HepG2 (cell line): ENCODE results near the gene ANKS4B. TPM values are rescaled to one million over a fixed set of nuclear protein-coding genes. Genes with fewer than 3 reads are reported as not detected.
"Not testable (repeated sequence)": the region's sequence is repeated elsewhere in the genome, so short reads cannot be mapped to it uniquely, and the experiment has no call there.

Experiments
- ATAC-seq: fragments of 200-7000 bp; cut with Tn5 transposase; 3 replicates; pipeline ENCODE4 v1.9.1; 2020; ENCODE audit warnings: mild to moderate bottlenecking, moderate library complexity
- BruUV-seq: library from RNA; stranded (reverse); fragments of 400-500 nt; replicated peaks from 2 replicates; lab custom pipeline; 2021; lab: Mats Ljungman, UMichigan
- CTCF ChIA-PET: fragments of 300-600 bp; formaldehyde crosslinking; extraction: SDS; loops from one replicate; lab custom pipeline; 2021; ENCODE audit warnings: low total read pairs, inconsistent platforms, low intra/inter-chr PET ratio; lab: Yijun Ruan, JAX
- POLR2A ChIA-PET: fragments of 350-600 bp; sonication (Branson Sonifier 250); formaldehyde crosslinking; loops from one replicate; lab custom pipeline; 2020; ENCODE audit warnings: antibody characterized with exemption, inconsistent platforms; lab: Yijun Ruan, JAX
- DNase-seq: peaks from one replicate; pipeline ENCODE4 v3.0.0-alpha.2; 2015; ENCODE audit warnings: low spot score
- FAIRE-seq: peaks from 3 replicates; lab custom pipeline; 2011; peaks lifted over from hg19 to GRCh38; lab: Jason Lieb, UNC
- H2AFZ ChIP-seq: one replicate; pipeline ENCODE4 v1.6.1; 2011; ENCODE audit warnings: low read length, inconsistent platforms
- H3K27ac ChIP-seq: fragments of 300-600 bp; 3 replicates; pipeline ENCODE4 v1.8.0; 2011; ENCODE audit warnings: mixed run types, mild to moderate bottlenecking, mixed read lengths, low read length, inconsistent platforms; ENCODE audit not compliant: insufficient read depth; ENCODE audit errors: extremely low read length
- H3K27me3 ChIP-seq, 2 experiments: fragments of 200-600 bp in 1 of 2; 2 replicates in 1 of 2; 3 replicates in 1 of 2; pipeline versions ENCODE4 v1.6.0 to v1.8.0; 2011; ENCODE audit warnings: low read length in 2 of 2, mild to moderate bottlenecking in 2 of 2, moderate library complexity in 2 of 2, inconsistent platforms in 1 of 2; ENCODE audit not compliant: insufficient read depth in 2 of 2, control insufficient read depth in 1 of 2
- H3K36me3 ChIP-seq, 2 experiments: fragments of 200-600 bp in 1 of 2; replicated peaks in 1 of 2; 2 replicates in 1 of 2; 3 replicates in 1 of 2; pipeline versions ENCODE4 v1.5.1 to v1.8.0; 2011; ENCODE audit warnings: low read length in 2 of 2, inconsistent platforms in 1 of 2; ENCODE audit not compliant: insufficient read depth in 2 of 2, control insufficient read depth in 1 of 2
- H3K4me1 ChIP-seq: 2 replicates; pipeline ENCODE4 v1.5.1; 2012; ENCODE audit warnings: low read length, inconsistent platforms; ENCODE audit not compliant: insufficient read depth
- H3K4me2 ChIP-seq: 2 replicates; pipeline ENCODE4 v1.6.0; 2011; ENCODE audit warnings: low read depth, low read length, inconsistent platforms
- H3K4me3 ChIP-seq, 3 experiments: fragments of 200-600 bp in 1 of 3; sonication (generic), shearing (Covaris generic) in 1 of 3; replicated peaks in 1 of 3; 2 replicates each; pipeline ENCODE4 v1.5.1; 2011 to 2016; ENCODE audit warnings: low read length in 3 of 3, inconsistent platforms in 2 of 3, low read depth in 2 of 3, mild to moderate bottlenecking in 2 of 3, control low read depth in 1 of 3, mixed read lengths in 1 of 3; ENCODE audit not compliant: insufficient read depth in 1 of 3
- H3K79me2 ChIP-seq: one replicate; pipeline ENCODE4 v1.6.1; 2011; ENCODE audit warnings: low read length, inconsistent platforms; ENCODE audit not compliant: insufficient read depth
- H3K9ac ChIP-seq: 2 replicates; pipeline ENCODE4 v1.6.0; 2011; ENCODE audit warnings: mild to moderate bottlenecking, low read depth, low read length, inconsistent platforms; ENCODE audit not compliant: insufficient read depth
- H3K9me3 ChIP-seq: 2 replicates; pipeline ENCODE4 v1.5.1; 2012; ENCODE audit warnings: mild to moderate bottlenecking, low read length
- H4K20me1 ChIP-seq: 2 replicates; pipeline ENCODE4 v1.6.0; 2011; ENCODE audit warnings: inconsistent platforms, mild to moderate bottlenecking, low read length, moderate library complexity; ENCODE audit not compliant: insufficient read depth
- ESRRA ChIP-seq: sonication (generic); formaldehyde crosslinking; IDR thresholded peaks from 2 replicates; pipeline ENCODE4 v1.5.1; 2020; ENCODE audit warnings: mild to moderate bottlenecking, low read depth, missing genetic modification reagents
- JUNB ChIP-seq: sonication (generic); formaldehyde crosslinking; IDR thresholded peaks from 2 replicates; pipeline ENCODE4 v1.8.0; 2022; ENCODE audit warnings: missing genetic modification reagents, mild to moderate bottlenecking, borderline replicate concordance
- SIN3B ChIP-seq: fragments of 150-350 bp; IDR thresholded peaks from 2 replicates; pipeline ENCODE4 v1.6.1; 2014; ENCODE audit warnings: low read length
- SP1 ChIP-seq, 2 experiments: fragments of 450-650 bp in 1 of 2; sonication (generic) in 1 of 2; formaldehyde crosslinking in 1 of 2; IDR thresholded peaks; 2 replicates each; pipeline versions ENCODE4 v1.4.0 to v1.6.1; 2016 to 2020; ENCODE audit warnings: missing genetic modification reagents in 1 of 2
- XRCC5 ChIP-seq: fragments of 200-400 bp; formaldehyde crosslinking; optimal IDR thresholded peaks from 2 replicates; pipeline ENCODE3; 2017; ENCODE audit warnings: mild to moderate bottlenecking, low read length
- ZNF546 ChIP-seq: sonication (generic); formaldehyde crosslinking; conservative IDR thresholded peaks from 2 replicates; pipeline ENCODE4 v1.8.1; 2023; ENCODE audit warnings: mild to moderate bottlenecking, missing genetic modification reagents
- ZNF589 ChIP-seq: sonication (generic); formaldehyde crosslinking; conservative IDR thresholded peaks from 2 replicates; pipeline ENCODE4 v1.8.0; 2022; ENCODE audit warnings: mild to moderate bottlenecking, moderate library complexity, missing genetic modification reagents
- WGBS: methylation state at CpG from one replicate; pipeline ENCODE4 v1.1.6; 2017; ENCODE audit warnings: low lambda C conversion rate; 5-methylcytosine and 5-hydroxymethylcytosine counted together
- in situ Hi-C: cut with HindIII; loops from 2 replicates; pipeline ENCODE4 v1.10.0; 2017; ENCODE audit warnings: low pct_unique_long_range_greater_than_20kb; ENCODE audit not compliant: extremely low pct_ligation_motif_present
- intact Hi-C: fragments of 100-400 bp; cut with micrococcal nuclease; formaldehyde crosslinking; loops from one replicate; pipeline ENCODE4 v1.10.0; 2022; ENCODE audit not compliant: unreplicated experiment
- polyA plus RNA-seq, 8 experiments: library from polyadenylated mRNA; depleted of rRNA in 3 of 8; stranded (reverse) in 7 of 8; unstranded in 1 of 8; fragments of >200 nt; fragmentation: Illumina TruSeq in 4 of 8; extraction: Trizol in 4 of 8; gene quantifications; 2 replicates each; pipeline versions ENCODE4 v1.2.1 to v1.2.3, GENCODE V29; 2011 to 2016; ENCODE audit warnings: low read depth in 4 of 8, missing spikeins in 1 of 8, mixed read lengths in 1 of 8; ENCODE audit not compliant: insufficient read depth in 1 of 8
- total RNA-seq, 5 experiments: library from RNA; depleted of rRNA; stranded (reverse); fragments of >200 nt; fragmentation: Illumina TruSeq; extraction: Trizol; gene quantifications; 2 replicates each; pipeline ENCODE4 v1.2.3, GENCODE V29; 2016; ENCODE audit warnings: low read depth in 1 of 5
- TF ChIP-seq, protein P1 (sequence below): sonication (generic); formaldehyde crosslinking; IDR thresholded peaks from 2 replicates; pipeline ENCODE4 v1.5.0; 2020; ENCODE audit warnings: mild to moderate bottlenecking, missing genetic modification reagents, moderate library complexity
- TF ChIP-seq, protein P2 (sequence below): sonication (generic); formaldehyde crosslinking; IDR thresholded peaks from 2 replicates; pipeline ENCODE4 v1.5.1; 2020; ENCODE audit warnings: missing genetic modification reagents, mild to moderate bottlenecking, borderline replicate concordance

The ANKS4B gene
- total and polyA plus RNA-seq, 2 of the 13 experiments (the other 11 are each of a cell fraction or from before 2014, with no cell fraction given): 6.5 to 30.0 TPM

DNA sequence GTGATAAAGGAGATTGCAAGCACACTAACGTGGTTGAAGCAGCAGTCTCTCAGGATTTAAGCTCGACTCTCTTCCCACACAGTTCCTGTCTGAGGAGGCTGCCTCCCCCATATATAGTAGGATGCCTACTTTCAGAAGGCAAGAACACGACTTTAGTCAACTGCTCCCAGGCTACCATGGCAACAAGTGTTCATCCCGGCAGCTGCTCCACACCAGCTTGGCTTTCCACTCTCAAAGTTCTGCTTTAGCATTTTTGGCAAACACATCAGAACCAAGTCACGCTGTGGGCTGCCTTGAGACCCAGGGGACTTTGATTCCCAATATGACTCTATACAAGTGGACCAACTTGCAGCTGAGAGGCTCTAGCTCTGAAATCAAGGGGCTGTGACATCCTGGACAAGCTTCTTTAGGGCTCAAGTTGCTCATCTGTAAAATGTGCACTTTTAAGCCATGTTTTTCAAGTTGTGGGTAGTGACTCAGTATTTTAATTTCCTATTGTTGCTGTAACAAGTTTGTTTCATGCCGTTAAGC lies 38.7 kb upstream of the ANKS4B start (continued):
- peak; percentile 16 for TF ChIP-seq XRCC5
- TF ChIP-seq ZNF546: no peak

DNA sequence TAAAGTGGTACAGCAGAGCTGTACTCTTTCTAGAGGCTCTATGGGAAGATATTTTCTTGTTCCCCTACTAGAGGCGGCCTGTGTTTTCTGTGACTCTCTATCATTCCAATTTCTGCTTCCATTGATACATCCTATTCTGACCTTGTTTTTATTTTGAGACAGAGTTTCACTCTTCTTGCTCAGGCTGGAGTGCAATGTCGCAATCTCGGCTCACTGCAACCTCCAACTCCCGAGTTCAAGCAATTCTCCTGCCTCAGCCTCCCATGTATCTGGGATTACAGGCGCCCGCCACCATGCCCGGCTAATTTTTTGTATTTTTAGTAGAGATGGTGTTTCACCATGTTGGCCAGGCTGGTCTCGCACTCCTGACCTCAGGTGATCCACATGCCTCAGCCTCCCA lies 38.2 kb upstream of the ANKS4B start:
- H2AFZ ChIP-seq, H3K9me3 ChIP-seq, H3K4me2 ChIP-seq, H3K36me3 ChIP-seq, DNase-seq, BruUV-seq, CTCF ChIA-PET, H3K79me2 ChIP-seq, H3K27ac ChIP-seq, ATAC-seq, H3K4me1 ChIP-seq, FAIRE-seq, H3K4me3 ChIP-seq, H4K20me1 ChIP-seq, intact Hi-C loops, in situ Hi-C loops, H3K9ac ChIP-seq: not testable (repeated sequence)
- POLR2A ChIA-PET: interaction anchor here (1.5 kb wide), 1 partner anchor 66 kb away, joined by 3 read pairs; no protein-coding TSS in a partner anchor
- 33% methylated on average over 8 of the region's 8 CpGs for WGBS
- H3K27me3 ChIP-seq: peaks cover 5 to 53% of the 10 kb centered on the region in 2 experiments; a peak in 4 of 5 replicates

DNA sequence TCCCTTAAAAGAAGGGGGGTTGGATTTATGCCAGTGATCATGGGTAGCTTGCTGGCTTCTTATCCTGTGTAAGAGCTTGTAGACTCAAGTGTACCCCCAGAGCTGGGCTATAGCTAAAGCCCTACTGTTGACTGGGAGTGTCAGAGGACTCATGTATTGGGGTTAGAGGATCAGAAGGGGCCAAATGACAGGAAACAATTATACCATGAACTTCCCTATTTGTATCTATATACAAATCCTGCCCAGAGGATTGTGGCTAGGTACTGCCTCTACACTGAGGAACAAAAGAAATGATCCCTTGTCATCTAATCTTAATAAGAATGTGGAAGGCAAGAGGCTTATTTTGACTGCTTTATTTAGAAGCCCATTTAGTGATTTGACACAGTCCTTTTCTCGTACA lies 36.4 kb upstream of the ANKS4B start:
- H3K9me3 ChIP-seq: no peaks in the 10 kb centered on the region
- H3K4me1 ChIP-seq: no peaks in the 10 kb centered on the region
- H3K9ac ChIP-seq: no peak overlapping the region
- H3K4me3 ChIP-seq: no peak overlapping the region
- FAIRE-seq (no peak), ATAC-seq (no peak), DNase-seq (no peak)
- H3K79me2 ChIP-seq: no peaks in the 10 kb centered on the region
- ChIA-PET CTCF (no interaction called here), POLR2A (interaction anchor here (1.0 kb wide), 1 partner anchor 64 kb away, joined by 4 read pairs; no protein-coding TSS in a partner anchor)
- H3K27ac ChIP-seq: no peak overlapping the region
- no peaks in the 10 kb centered on the region for H4K20me1 ChIP-seq
- no peak for TF ChIP-seq JUNB (CRISPR knock-in tag)
- TF ChIP-seq, protein P1, sequence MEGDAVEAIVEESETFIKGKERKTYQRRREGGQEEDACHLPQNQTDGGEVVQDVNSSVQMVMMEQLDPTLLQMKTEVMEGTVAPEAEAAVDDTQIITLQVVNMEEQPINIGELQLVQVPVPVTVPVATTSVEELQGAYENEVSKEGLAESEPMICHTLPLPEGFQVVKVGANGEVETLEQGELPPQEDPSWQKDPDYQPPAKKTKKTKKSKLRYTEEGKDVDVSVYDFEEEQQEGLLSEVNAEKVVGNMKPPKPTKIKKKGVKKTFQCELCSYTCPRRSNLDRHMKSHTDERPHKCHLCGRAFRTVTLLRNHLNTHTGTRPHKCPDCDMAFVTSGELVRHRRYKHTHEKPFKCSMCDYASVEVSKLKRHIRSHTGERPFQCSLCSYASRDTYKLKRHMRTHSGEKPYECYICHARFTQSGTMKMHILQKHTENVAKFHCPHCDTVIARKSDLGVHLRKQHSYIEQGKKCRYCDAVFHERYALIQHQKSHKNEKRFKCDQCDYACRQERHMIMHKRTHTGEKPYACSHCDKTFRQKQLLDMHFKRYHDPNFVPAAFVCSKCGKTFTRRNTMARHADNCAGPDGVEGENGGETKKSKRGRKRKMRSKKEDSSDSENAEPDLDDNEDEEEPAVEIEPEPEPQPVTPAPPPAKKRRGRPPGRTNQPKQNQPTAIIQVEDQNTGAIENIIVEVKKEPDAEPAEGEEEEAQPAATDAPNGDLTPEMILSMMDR (CRISPR knock-in tag): no peak
- TF ChIP-seq SP1 (IDR thresholded peaks at IDR 0.05): no peak
- no peak for TF ChIP-seq SP1 (CRISPR knock-in tag; IDR thresholded peaks at IDR 0.05)
- TF ChIP-seq SIN3B: no peak
- no peak for TF ChIP-seq ESRRA (CRISPR knock-in tag)
- no peak for TF ChIP-seq ZNF589 (CRISPR knock-in tag)
- TF ChIP-seq, protein P2, sequence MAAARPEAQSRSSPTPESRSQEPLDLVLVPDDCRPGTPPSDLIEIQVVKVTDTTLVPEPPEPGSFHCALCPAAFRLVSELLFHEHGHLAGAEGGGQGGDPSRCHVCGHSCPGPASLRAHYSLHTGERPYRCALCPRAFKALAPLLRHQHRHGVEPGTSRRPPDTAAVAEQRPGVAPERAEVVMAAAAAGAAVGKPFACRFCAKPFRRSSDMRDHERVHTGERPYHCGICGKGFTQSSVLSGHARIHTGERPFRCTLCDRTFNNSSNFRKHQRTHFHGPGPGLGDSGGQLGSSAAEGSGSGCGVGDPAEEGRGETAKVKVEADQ: no peak
- H3K36me3 ChIP-seq: no peaks in the 10 kb centered on the region
- H3K4me2 ChIP-seq: no peak overlapping the region
- H3K27me3 ChIP-seq: peaks cover 5 to 58% of the 10 kb centered on the region in 2 experiments; a peak in 4 of 5 replicates
- BruUV-seq: no TSS peak
- 0% methylated on average over 1 of the region's 1 CpG for WGBS
- no peak overlapping the region for H2AFZ ChIP-seq
- intact Hi-C loops (no loop called here), in situ Hi-C loops (no loop called here)
